ENCODE results near the gene GCSAM. TPM values are rescaled to one million over a fixed set of nuclear protein-coding genes. Genes with fewer than 3 reads are reported as not detected.

The GCSAM gene
- total RNA-seq, 1 donor from 2014 or later = 1.1 TPM

Other genes with a start within 250 kb of the GCSAM start
- gene ABHD10, start 154.2 kb downstream of the GCSAM start, total RNA-seq = 12.0 TPM
- gene TAGLN3, start 134.3 kb downstream of the GCSAM start, total RNA-seq = not detected
- not detected for gene TMPRSS7, start 98.5 kb downstream of the GCSAM start, total RNA-seq
- gene C3orf52, start 46.9 kb downstream of the GCSAM start, total RNA-seq = 3.3 TPM
- not detected for gene SLC9C1, start 161.0 kb upstream of the GCSAM start, total RNA-seq
- gene CD200, start 199.9 kb upstream of the GCSAM start, total RNA-seq = 1.1 TPM

Data from esophagus mucosa (tissue), 1 donor.